H9 (cell line): ENCODE data around the gene NPAS3. TPM values are rescaled to one million over a fixed set of nuclear protein-coding genes. Genes with fewer than 3 reads are reported as not detected.

Source experiments
- DNase-seq: peaks from one replicate; pipeline ENCODE4 v3.0.0-alpha.2; 2017
- H2AFZ ChIP-seq: one replicate; pipeline ENCODE4 v1.6.1; 2013; ENCODE audit warnings: mild to moderate bottlenecking, low read length, control low read depth, moderate library complexity
- H2AK5ac ChIP-seq: 2 replicates; pipeline ENCODE4 v1.6.1; 2013; ENCODE audit warnings: low read length, control low read depth, mixed read lengths; ENCODE audit not compliant: insufficient read length
- H2BK120ac ChIP-seq: one replicate; pipeline ENCODE4 v1.6.1; 2013; ENCODE audit warnings: low read depth, mild to moderate bottlenecking, low read length, control low read depth, inconsistent platforms; ENCODE audit not compliant: poor library complexity, severe bottlenecking
- H2BK12ac ChIP-seq: 2 replicates; pipeline ENCODE4 v1.6.1; 2013; ENCODE audit warnings: low read length, control low read depth, mixed read lengths, low read depth; ENCODE audit not compliant: insufficient read length
- H2BK15ac ChIP-seq: 2 replicates; pipeline ENCODE4 v1.6.1; 2013; ENCODE audit warnings: low read depth, low read length, control low read depth
- H2BK20ac ChIP-seq: one replicate; pipeline ENCODE4 v1.6.1; 2013; ENCODE audit warnings: low read depth, mild to moderate bottlenecking, low read length, control low read depth, inconsistent platforms; ENCODE audit not compliant: poor library complexity, severe bottlenecking
- H2BK5ac ChIP-seq: 2 replicates; pipeline ENCODE4 v1.6.1; 2013; ENCODE audit warnings: low read length, control low read depth, mixed read lengths; ENCODE audit not compliant: insufficient read length
- H3K14ac ChIP-seq: 2 replicates; pipeline ENCODE4 v1.6.1; 2013; ENCODE audit warnings: low read length, control low read depth; ENCODE audit not compliant: insufficient read depth
- H3K18ac ChIP-seq: 2 replicates; pipeline ENCODE4 v1.6.1; 2013; ENCODE audit warnings: low read depth, mild to moderate bottlenecking, mixed read lengths, low read length, control low read depth; ENCODE audit not compliant: insufficient read length
- H3K23ac ChIP-seq: 2 replicates; pipeline ENCODE4 v1.6.1; 2013; ENCODE audit warnings: low read length, control low read depth, mixed read lengths, low read depth; ENCODE audit not compliant: insufficient read length
- H3K23me2 ChIP-seq: 2 replicates; pipeline ENCODE4 v1.6.1; 2013; ENCODE audit warnings: low read depth, mild to moderate bottlenecking, mixed read lengths, low read length, control low read depth; ENCODE audit not compliant: insufficient read length, poor library complexity, severe bottlenecking
- H3K27ac ChIP-seq: 2 replicates; pipeline ENCODE4 v1.5.1; 2013; ENCODE audit warnings: low read length, control low read depth, mixed read lengths, low read depth; ENCODE audit not compliant: insufficient read length
- H3K27me3 ChIP-seq: 2 replicates; pipeline ENCODE4 v1.6.1; 2013; ENCODE audit warnings: low read length, control low read depth, inconsistent platforms; ENCODE audit not compliant: insufficient read depth
- H3K4ac ChIP-seq: 2 replicates; pipeline ENCODE4 v1.6.1; 2013; ENCODE audit warnings: low read depth, mild to moderate bottlenecking, control low read depth, inconsistent platforms, low read length, moderate library complexity
- H3K4me1 ChIP-seq: 2 replicates; pipeline ENCODE4 v1.6.1; 2013; ENCODE audit warnings: low read length, control low read depth, inconsistent platforms; ENCODE audit not compliant: insufficient read depth
- H3K4me2 ChIP-seq: 2 replicates; pipeline ENCODE4 v1.6.1; 2013; ENCODE audit warnings: low read length, control low read depth, mixed read lengths; ENCODE audit not compliant: insufficient read length, insufficient read depth
- H3K56ac ChIP-seq: 2 replicates; pipeline ENCODE4 v1.6.1; 2013; ENCODE audit warnings: low read depth, mild to moderate bottlenecking, mixed read lengths, low read length, control low read depth; ENCODE audit not compliant: insufficient read length
- H3K79me1 ChIP-seq: 2 replicates; pipeline ENCODE4 v1.6.1; 2013; ENCODE audit warnings: low read depth, mild to moderate bottlenecking, moderate library complexity, low read length, control low read depth, inconsistent platforms; ENCODE audit not compliant: insufficient read depth, poor library complexity, severe bottlenecking
- H3K79me2 ChIP-seq: 2 replicates; pipeline ENCODE4 v1.6.1; 2013; ENCODE audit warnings: low read length, control low read depth, inconsistent platforms; ENCODE audit not compliant: insufficient read depth
- H3K9ac ChIP-seq: 2 replicates; pipeline ENCODE4 v1.6.1; 2013; ENCODE audit warnings: low read length, control low read depth, mixed read lengths; ENCODE audit not compliant: insufficient read length; ENCODE audit errors: extremely low read depth
- H3K9me3 ChIP-seq: one replicate; pipeline ENCODE4 v1.6.1; 2013; ENCODE audit warnings: low read depth, low read length, inconsistent platforms; ENCODE audit not compliant: control insufficient read depth
- H3T11ph ChIP-seq: one replicate; pipeline ENCODE4 v1.6.1; 2013; ENCODE audit warnings: mild to moderate bottlenecking, low read length, control low read depth, inconsistent platforms
- H4K20me1 ChIP-seq: one replicate; pipeline ENCODE4 v1.6.1; 2013; ENCODE audit not compliant: control insufficient read depth, insufficient read length, insufficient read depth
- H4K5ac ChIP-seq: 2 replicates; pipeline ENCODE4 v1.6.1; 2013; ENCODE audit warnings: low read depth, mild to moderate bottlenecking, mixed read lengths, low read length, control low read depth; ENCODE audit not compliant: insufficient read length
- H4K8ac ChIP-seq: replicated peaks from 2 replicates; pipeline ENCODE4 v1.6.1; 2013; ENCODE audit warnings: low read length, control low read depth, mixed read lengths, low read depth; ENCODE audit not compliant: insufficient read length
- H4K91ac ChIP-seq: 2 replicates; pipeline ENCODE4 v1.6.1; 2013; ENCODE audit warnings: low read depth, mild to moderate bottlenecking, moderate library complexity, mixed read lengths, low read length, control low read depth; ENCODE audit not compliant: insufficient read length
- H3K27ac Mint-ChIP-seq, 3 experiments: 2 replicates in 2 of 3; 3 replicates in 1 of 3; pipeline ENCODE4 v1.8.0; 2020 to 2021; ENCODE audit warnings: mixed read lengths in 3 of 3, mild to moderate bottlenecking in 1 of 3, moderate library complexity in 1 of 3
- H3K27me3 Mint-ChIP-seq: 2 replicates; pipeline ENCODE4 v1.8.0; 2021; ENCODE audit warnings: low read depth, mild to moderate bottlenecking, moderate library complexity, mixed read lengths
- H3K36me3 Mint-ChIP-seq, 3 experiments: 2 replicates in 2 of 3; 3 replicates in 1 of 3; pipeline ENCODE4 v1.8.0; 2020 to 2021; ENCODE audit warnings: low read depth in 3 of 3, mixed read lengths in 3 of 3; ENCODE audit not compliant: insufficient read depth in 1 of 3
- H3K4me1 Mint-ChIP-seq, 2 experiments: 2 replicates each; pipeline ENCODE4 v1.8.0; 2020; ENCODE audit warnings: mixed read lengths in 2 of 2
- H3K4me3 Mint-ChIP-seq, 2 experiments: 2 replicates in 1 of 2; 3 replicates in 1 of 2; pipeline ENCODE4 v1.8.0; 2020 to 2021; ENCODE audit warnings: mild to moderate bottlenecking in 2 of 2, mixed read lengths in 2 of 2, moderate library complexity in 1 of 2
- H3K9me3 Mint-ChIP-seq, 2 experiments: 2 replicates in 1 of 2; 3 replicates in 1 of 2; pipeline ENCODE4 v1.8.0; 2020; ENCODE audit warnings: mild to moderate bottlenecking in 2 of 2, mixed read lengths in 2 of 2, moderate library complexity in 1 of 2
- CTCF ChIP-seq: fragments of 200-600 bp; sonication (generic); conservative IDR thresholded peaks from 3 replicates; pipeline ENCODE4 v1.8.0; 2021; ENCODE audit warnings: antibody characterized with exemption, mild to moderate bottlenecking
- WGBS: extraction: QIAGEN DNeasy Blood & Tissue Kit; methylation state at CpG from one replicate; pipeline ENCODE4 v1.1.7; 2013; ENCODE audit warnings: missing lambda C conversion rate, low lambda C conversion rate, mixed read lengths; ENCODE audit not compliant: insufficient read length; ENCODE audit errors: extremely low coverage; 5-methylcytosine and 5-hydroxymethylcytosine counted together
- total RNA-seq: library from RNA; stranded (reverse); gene quantifications from 2 replicates; pipeline ENCODE4 v1.2.1, GENCODE V29; 2021

NPAS3 gene
- total RNA-seq, 1 experiment from 2014 or later = 0.17 TPM

GRCh38 chr14:33120966-33121365 lies 182.3 kb downstream of the NPAS3 start:
- Histone ChIP-seq H3K9ac (no peak overlapping the region), H3K56ac (no peak overlapping the region), H3K4me2 (no peak overlapping the region), H2BK5ac (no peak overlapping the region), H3K9me3 (no peaks in the 10 kb centered on the region), H3K14ac (no peak overlapping the region), H2BK20ac (no peak overlapping the region), H3K79me1 (no peaks in the 10 kb centered on the region), H4K20me1 (no peaks in the 10 kb centered on the region), H3K27me3 (no peaks in the 10 kb centered on the region), H3K79me2 (no peaks in the 10 kb centered on the region), H4K91ac (no peak overlapping the region), H3K23ac (no peak overlapping the region), H2AK5ac (no peak overlapping the region), H4K5ac (no peak overlapping the region), H3K18ac (no peak overlapping the region), H3K27ac (no peak overlapping the region), H2AFZ (no peak overlapping the region), H3K23me2 (no peaks in the 10 kb centered on the region), H3T11ph (no peak overlapping the region), H3K4me1 (no peaks in the 10 kb centered on the region; the same call in 1 of the 2 replicates), H4K8ac (no peak overlapping the region), H2BK120ac (no peak overlapping the region), H3K4ac (no peak overlapping the region), H2BK12ac (no peak overlapping the region), H2BK15ac (no peak overlapping the region)
- H3K27me3 Mint-ChIP-seq = no peaks in the 10 kb centered on the region; the same call in 1 of the 2 replicates
- H3K4me1 Mint-ChIP-seq = no peaks in the 10 kb centered on the region
- no CpG with 5 or more reads among the region's 4 CpGs for WGBS
- TF ChIP-seq CTCF = no peak
- no peak overlapping the region for H3K27ac Mint-ChIP-seq
- no peak overlapping the region for H3K4me3 Mint-ChIP-seq
- no peaks in the 10 kb centered on the region for H3K9me3 Mint-ChIP-seq
- DNase-seq = no peak
- H3K36me3 Mint-ChIP-seq = no peaks in the 10 kb centered on the region
